Measurements from ENCODE around the gene SDC4. TPM values are rescaled to one million over a fixed set of nuclear protein-coding genes. Genes with fewer than 3 reads are reported as not detected.

Gene SDC4
- total and polyA plus RNA-seq, 3 experiments from 2014 or later, result 1.5 to 98.1 (median 91.3) TPM

DNA sequence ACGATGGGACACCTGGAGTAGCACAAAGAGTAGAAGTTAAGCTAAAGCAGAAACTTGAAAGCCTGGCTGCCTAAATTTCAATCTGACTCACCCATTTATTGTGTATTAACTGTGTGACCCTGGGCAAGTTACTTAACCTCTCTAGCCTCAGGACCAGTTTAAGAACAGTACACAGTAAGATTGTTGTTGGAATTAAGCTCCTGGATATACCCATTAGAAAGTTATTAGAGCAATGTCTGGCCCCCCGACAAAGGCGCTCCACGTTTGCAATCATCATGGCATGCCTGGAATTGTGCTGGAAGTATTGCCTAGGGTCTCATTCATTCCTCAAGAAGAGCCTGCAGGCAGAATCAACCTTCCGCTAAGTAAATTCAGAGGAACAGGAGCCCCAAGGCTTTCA is 1.4 kb downstream of the SDC4 start:
- DNase-seq, result no peak
- Mint-ChIP-seq H3K4me1 (peaks cover 13 to 14% (median 14%) of the 10 kb centered on the region in 3 donors), H3K9me3 (no peaks in the 10 kb centered on the region), H3K27me3 (peaks cover 2 to 3% of the 10 kb centered on the region in 2 donors), H3K4me3 (peak overlapping the region; percentile 33 to 91 (median 79)), H3K36me3 (no peaks in the 10 kb centered on the region), H3K27ac (peak overlapping the region in 1 of 8 donors; percentile 35)
- CTCF ChIA-PET, result interaction anchor here (1.1 to 2.2 kb wide), 4 partner anchors 11 to 90 kb away, joined by 4 to 9 read pairs (median 5); no protein-coding TSS in a partner anchor
- Histone ChIP-seq H3K36me3 (ENCODE audit: insufficient read depth, low read length) (no peaks in the 10 kb centered on the region), H3K27ac (ENCODE audit: low read depth, low read length) (peak overlapping the region; percentile 54), H3K27me3 (ENCODE audit: insufficient read depth, low read length, poor library complexity, severe bottlenecking) (no peaks in the 10 kb centered on the region), H3K4me1 (ENCODE audit: insufficient read depth, low read length) (peaks cover 8% of the 10 kb centered on the region), H3K4me3 (ENCODE audit: low read length) (no peak overlapping the region), H3K9me3 (ENCODE audit: low read length) (no peaks in the 10 kb centered on the region)
- POLR2A ChIA-PET, result interaction anchor here (1.6 kb wide), 1 partner anchor 13 kb away, joined by 4 read pairs; no protein-coding TSS in a partner anchor

GRCh38 chr20:45346291-45346718 is 1.9 kb downstream of the SDC4 start:
- no peaks in the 10 kb centered on the region for H3K9me3 Mint-ChIP-seq
- Histone ChIP-seq H3K36me3 (ENCODE audit: insufficient read depth, low read length) (no peaks in the 10 kb centered on the region), H3K27me3 (ENCODE audit: insufficient read depth, low read length, poor library complexity, severe bottlenecking) (no peaks in the 10 kb centered on the region), H3K4me3 (ENCODE audit: low read length) (no peak overlapping the region), H3K4me1 (ENCODE audit: insufficient read depth, low read length) (peaks cover 8% of the 10 kb centered on the region), H3K9me3 (ENCODE audit: low read length) (no peaks in the 10 kb centered on the region), H3K27ac (ENCODE audit: low read depth, low read length) (no peak overlapping the region)
- peaks cover 2 to 3% of the 10 kb centered on the region in 2 donors for H3K27me3 Mint-ChIP-seq
- peak overlapping the region in 1 of 8 donors; percentile 76 for H3K27ac Mint-ChIP-seq
- H3K4me3 Mint-ChIP-seq, result peak overlapping the region in 2 of 7 donors; percentile 33 to 62
- DNase-seq, result no peak
- CTCF ChIA-PET, result interaction anchor here (1.1 to 2.2 kb wide), 2 partner anchors 16 to 90 kb away, joined by 5 to 9 read pairs; no protein-coding TSS in a partner anchor
- peaks cover 13 to 14% (median 14%) of the 10 kb centered on the region in 3 donors for H3K4me1 Mint-ChIP-seq
- POLR2A ChIA-PET, result no interaction called here
- H3K36me3 Mint-ChIP-seq, result no peaks in the 10 kb centered on the region

- Histone ChIP-seq H3K4me1 (ENCODE audit: insufficient read depth, low read length) (peaks cover 8% of the 10 kb centered on the region), H3K27ac (ENCODE audit: low read depth, low read length) (no peak overlapping the region), H3K27me3 (ENCODE audit: insufficient read depth, low read length, poor library complexity, severe bottlenecking) (no peaks in the 10 kb centered on the region), H3K9me3 (ENCODE audit: low read length) (no peaks in the 10 kb centered on the region), H3K4me3 (ENCODE audit: low read length) (no peak overlapping the region), H3K36me3 (ENCODE audit: insufficient read depth, low read length) (no peaks in the 10 kb centered on the region)
- Mint-ChIP-seq H3K27ac (peak overlapping the region in 2 of 8 donors; percentile 23 to 63), H3K4me1 (peaks cover 13 to 14% (median 14%) of the 10 kb centered on the region in 3 donors), H3K9me3 (no peaks in the 10 kb centered on the region), H3K27me3 (peaks cover 2 to 3% of the 10 kb centered on the region in 2 donors), H3K4me3 (peak overlapping the region in 1 of 7 donors; percentile 46), H3K36me3 (no peaks in the 10 kb centered on the region)
- CTCF ChIA-PET, result no interaction called here
- DNase-seq, result no peak
- POLR2A ChIA-PET, result no interaction called here
Measured at GRCh38 chr20:45345104-45345936, 2.9 kb downstream of the SDC4 start.

GRCh38 chr20:45344168-45344860 is 3.9 kb downstream of the SDC4 start:
- Histone ChIP-seq H3K36me3 (ENCODE audit: insufficient read depth, low read length) (no peaks in the 10 kb centered on the region), H3K9me3 (ENCODE audit: low read length) (no peaks in the 10 kb centered on the region), H3K27me3 (ENCODE audit: insufficient read depth, low read length, poor library complexity, severe bottlenecking) (no peaks in the 10 kb centered on the region), H3K27ac (ENCODE audit: low read depth, low read length) (no peak overlapping the region), H3K4me1 (ENCODE audit: insufficient read depth, low read length) (peaks cover 8% of the 10 kb centered on the region), H3K4me3 (ENCODE audit: low read length) (no peak overlapping the region)
- ChIA-PET CTCF (no interaction called here), POLR2A (no interaction called here)
- no peak for DNase-seq
- Mint-ChIP-seq H3K4me3 (no peak overlapping the region), H3K27ac (no peak overlapping the region), H3K27me3 (peaks cover 2 to 3% of the 10 kb centered on the region in 2 donors), H3K36me3 (no peaks in the 10 kb centered on the region), H3K4me1 (peaks cover 13 to 14% (median 14%) of the 10 kb centered on the region in 3 donors), H3K9me3 (no peaks in the 10 kb centered on the region)

DNA sequence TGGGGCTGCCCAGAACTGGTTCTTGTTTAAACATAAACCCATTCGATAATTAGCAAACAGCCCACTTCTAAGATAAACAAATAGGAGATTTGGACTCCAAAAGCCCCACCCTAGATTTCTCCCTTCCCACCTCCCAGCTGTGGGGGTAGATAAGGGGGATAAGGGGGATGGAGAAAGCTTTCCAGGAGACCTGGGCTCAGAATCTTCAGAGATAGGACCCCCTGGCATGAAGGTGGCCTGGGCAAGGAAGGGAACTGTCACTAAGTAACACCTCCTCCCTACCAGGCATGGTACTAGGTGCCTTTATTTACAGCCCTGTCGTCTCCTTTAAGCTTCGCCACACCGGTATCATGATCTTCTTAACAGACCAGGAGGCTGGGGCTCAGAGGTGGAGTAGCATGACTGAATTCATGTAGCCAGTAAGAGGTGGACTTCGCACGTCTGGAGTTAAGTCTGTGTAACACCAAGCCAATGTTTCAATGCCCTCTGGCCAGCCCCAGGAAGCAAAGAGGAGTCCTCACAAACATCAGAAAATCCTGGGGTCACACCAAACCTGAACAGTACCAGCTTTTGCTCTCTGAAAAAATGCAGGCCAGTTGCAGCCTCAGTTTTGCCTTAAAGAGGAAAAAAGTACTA is 4.6 kb downstream of the SDC4 start:
- CTCF ChIA-PET, result no interaction called here
- Mint-ChIP-seq H3K4me3 (no peak overlapping the region), H3K4me1 (peaks cover 13 to 14% (median 13%) of the 10 kb centered on the region in 3 donors), H3K27me3 (peaks cover 2 to 3% of the 10 kb centered on the region in 2 donors), H3K36me3 (no peaks in the 10 kb centered on the region), H3K27ac (no peak overlapping the region), H3K9me3 (no peaks in the 10 kb centered on the region)
- H3K4me1 ChIP-seq (ENCODE audit: insufficient read depth, low read length), result peaks cover 8% of the 10 kb centered on the region
- H3K36me3 ChIP-seq (ENCODE audit: insufficient read depth, low read length), result no peaks in the 10 kb centered on the region
- POLR2A ChIA-PET, result no interaction called here
- H3K4me3 ChIP-seq (ENCODE audit: low read length), result no peak overlapping the region
- no peak overlapping the region for H3K27ac ChIP-seq (ENCODE audit: low read depth, low read length)
- no peak for DNase-seq
- no peaks in the 10 kb centered on the region for H3K27me3 ChIP-seq (ENCODE audit: insufficient read depth, low read length, poor library complexity, severe bottlenecking)
- no peaks in the 10 kb centered on the region for H3K9me3 ChIP-seq (ENCODE audit: low read length)

DNA sequence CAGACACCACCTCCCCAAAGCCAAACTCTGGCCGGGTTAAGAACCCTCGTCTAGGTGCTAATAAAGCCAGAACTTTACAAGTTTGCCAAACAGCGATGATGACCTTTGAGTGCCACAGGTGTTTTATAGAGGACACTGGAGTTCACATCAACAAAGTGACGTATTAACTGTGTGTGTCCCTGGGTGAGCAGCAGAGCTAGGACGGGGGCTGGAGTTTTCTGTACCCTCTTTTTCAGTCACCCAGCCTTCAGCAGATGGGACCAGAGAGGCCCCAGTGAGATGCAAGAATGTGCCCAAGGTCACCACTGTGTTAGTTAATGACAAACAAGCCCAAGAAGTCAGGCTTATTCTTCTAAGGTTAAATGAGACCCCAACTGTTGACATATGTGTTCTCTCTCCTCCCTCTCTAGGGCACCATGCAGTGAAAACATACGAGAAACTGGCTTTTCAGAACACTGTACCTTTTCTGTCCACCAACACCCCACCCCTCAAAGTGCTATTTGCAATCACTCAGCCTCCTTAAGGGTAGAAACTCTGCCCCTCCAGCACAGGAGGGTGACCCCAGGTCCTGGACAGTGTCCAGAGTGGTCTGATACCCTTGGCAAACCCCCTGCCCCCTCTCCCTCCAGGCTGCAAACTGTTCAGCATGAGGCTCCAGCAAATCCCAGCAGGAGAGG is 5.2 kb downstream of the SDC4 start:
- Histone ChIP-seq H3K4me3 (ENCODE audit: low read length) (no peak overlapping the region), H3K9me3 (ENCODE audit: low read length) (no peaks in the 10 kb centered on the region), H3K36me3 (ENCODE audit: insufficient read depth, low read length) (no peaks in the 10 kb centered on the region), H3K27me3 (ENCODE audit: insufficient read depth, low read length, poor library complexity, severe bottlenecking) (no peaks in the 10 kb centered on the region), H3K27ac (ENCODE audit: low read depth, low read length) (no peak overlapping the region), H3K4me1 (ENCODE audit: insufficient read depth, low read length) (peaks cover 8% of the 10 kb centered on the region)
- peaks cover 11 to 14% (median 13%) of the 10 kb centered on the region in 3 donors for H3K4me1 Mint-ChIP-seq
- no peaks in the 10 kb centered on the region for H3K36me3 Mint-ChIP-seq
- H3K27ac Mint-ChIP-seq, result no peak overlapping the region
- peaks cover 2 to 3% of the 10 kb centered on the region in 2 donors for H3K27me3 Mint-ChIP-seq
- CTCF ChIA-PET, result no interaction called here
- no peaks in the 10 kb centered on the region for H3K9me3 Mint-ChIP-seq
- DNase-seq, result no peak
- no peak overlapping the region for H3K4me3 Mint-ChIP-seq
- POLR2A ChIA-PET, result no interaction called here

DNA sequence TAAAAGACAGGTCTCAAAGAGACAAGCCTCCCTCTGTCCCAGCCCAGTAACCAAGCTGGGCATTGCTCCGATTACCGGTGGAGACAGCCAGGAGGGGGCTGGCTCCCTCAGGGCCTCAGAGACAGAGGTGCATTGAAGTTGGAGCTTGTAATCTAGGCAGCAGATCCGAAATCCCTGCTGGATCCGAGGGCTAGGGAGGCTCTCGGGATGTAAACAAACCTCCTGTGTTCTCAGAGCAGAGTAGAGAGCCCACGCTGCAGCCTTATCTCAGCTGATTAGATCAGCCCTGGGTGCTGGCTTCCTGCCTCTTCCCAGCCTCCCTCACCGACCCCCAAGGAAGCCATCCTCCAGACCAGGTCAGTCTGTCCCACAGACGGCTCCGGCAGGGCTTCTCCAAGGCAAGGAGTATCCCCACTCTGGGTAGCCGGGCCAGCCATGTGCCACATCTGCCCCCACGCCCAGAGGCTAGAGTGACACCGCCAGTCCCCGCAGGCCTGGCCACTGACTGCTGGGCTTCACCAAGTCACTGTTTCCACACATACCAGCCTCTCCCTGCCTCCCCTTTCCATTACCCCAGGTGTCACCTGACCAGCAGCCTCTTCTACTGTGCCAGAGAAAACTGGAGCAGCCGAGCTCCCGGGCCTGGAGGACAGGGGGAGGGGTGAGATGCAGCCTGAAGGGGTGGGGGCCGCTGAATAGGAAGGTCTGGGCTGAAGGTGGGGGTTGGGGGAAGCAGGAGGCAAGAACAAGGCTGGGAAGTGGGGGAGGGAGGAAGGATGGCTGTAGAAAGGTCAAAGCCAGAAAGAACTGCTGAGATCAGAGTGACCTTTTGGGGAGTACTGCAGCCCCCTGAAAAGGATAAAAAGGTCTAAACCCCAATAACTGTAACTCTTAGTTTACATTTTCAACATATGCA is 6.0 kb downstream of the SDC4 start:
- Histone ChIP-seq H3K9me3 (ENCODE audit: low read length) (no peaks in the 10 kb centered on the region), H3K27me3 (ENCODE audit: insufficient read depth, low read length, poor library complexity, severe bottlenecking) (no peaks in the 10 kb centered on the region), H3K27ac (ENCODE audit: low read depth, low read length) (no peak overlapping the region), H3K36me3 (ENCODE audit: insufficient read depth, low read length) (no peaks in the 10 kb centered on the region), H3K4me1 (ENCODE audit: insufficient read depth, low read length) (peaks cover under 1% of the 10 kb centered on the region), H3K4me3 (ENCODE audit: low read length) (no peak overlapping the region)
- ChIA-PET CTCF (interaction anchor here (0.9 kb wide), 1 partner anchor 429 kb away, joined by 3 read pairs; no protein-coding TSS in a partner anchor), POLR2A (no interaction called here)
- Mint-ChIP-seq H3K4me1 (peaks cover 5 to 7% (median 7%) of the 10 kb centered on the region in 3 donors), H3K27ac (no peak overlapping the region), H3K4me3 (no peak overlapping the region), H3K27me3 (peaks cover 0 to 3% of the 10 kb centered on the region in 2 donors), H3K36me3 (no peaks in the 10 kb centered on the region), H3K9me3 (no peaks in the 10 kb centered on the region)
- no peak for DNase-seq

Measured in CD8-positive, alpha-beta memory T cell (primary cell).